Body of pancreas (tissue), 4 donors: ENCODE results near the gene KIF17.
A peak's percentile ranks its signal among the peaks of the same experiment; 100 is the strongest.

Source experiments
- CTCF ChIP-seq, 7 experiments: fragments of 450-650 bp in 4 of 7; fragments of 200-600 bp in 3 of 7; sonication (generic) in 3 of 7; IDR thresholded peaks; one replicate each; pipeline ENCODE4 v1.5.1; 2016 to 2019; ENCODE audit warnings: antibody characterized with exemption in 7 of 7
- POLR2A ChIP-seq, 3 donors: fragments of 450-650 bp; IDR thresholded peaks; one replicate each; pipeline ENCODE4 v1.6.1; 2016; ENCODE audit warnings: antibody characterized with exemption in 3 of 3, mild to moderate bottlenecking in 2 of 3

GRCh38 chr1:20696397-20697333 lies 21.1 kb downstream of the KIF17 start:
- TF ChIP-seq CTCF (IDR thresholded peaks at IDR 0.05) (peak; percentile 77 to 91 (median 83)), POLR2A (IDR thresholded peaks at IDR 0.05) (peak in 1 of 3 donors; percentile 10)
